NCI-H1436 treated with DMSO at 0.1 percent for 48 hours (cell line): Measurements from ENCODE around the gene GALNT13.

Source experiments
- DNase-seq: peaks from one replicate; lab custom pipeline; 2025; lab: John Stamatoyannopoulos, UW

The GALNT13 gene

DNA sequence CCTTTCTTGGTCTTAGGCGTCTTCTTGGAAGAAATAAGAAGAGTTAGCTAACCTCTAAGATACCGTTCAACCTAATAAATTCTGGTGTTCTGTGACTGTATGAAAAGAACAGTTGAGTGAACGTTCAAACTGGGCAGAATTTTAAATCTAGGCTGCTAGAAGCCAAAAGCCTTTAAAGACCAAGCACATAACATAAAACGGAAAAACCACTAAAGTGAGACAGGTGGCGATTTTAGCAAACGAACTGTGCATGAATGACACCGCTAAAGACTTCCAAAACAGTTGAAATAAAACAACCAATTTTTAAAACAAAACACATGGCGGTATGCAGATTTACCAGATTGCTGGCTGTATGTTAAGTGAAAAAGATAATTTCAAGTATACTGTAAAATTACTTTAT lies 73.1 kb downstream of the GALNT13 start:
- DNase-seq = no peak

DNA sequence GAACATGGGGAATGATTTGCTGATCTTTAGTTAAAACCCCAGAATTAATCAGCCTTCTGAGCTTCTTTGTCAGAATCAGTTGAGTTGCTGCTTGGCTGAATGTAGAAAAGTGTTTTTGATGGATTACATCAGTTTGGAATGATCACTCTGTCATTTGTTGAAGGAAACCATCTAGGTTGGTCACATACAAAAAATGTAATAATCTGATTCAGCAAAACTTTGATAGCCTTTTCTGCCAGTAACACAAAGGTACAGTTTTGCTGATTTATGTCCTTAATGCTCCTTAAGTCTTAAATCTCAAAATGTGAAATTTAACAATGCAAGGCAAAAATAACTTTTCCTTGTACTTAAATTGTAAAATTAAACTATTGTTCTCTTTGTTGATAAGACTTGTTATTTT lies 74.3 kb downstream of the GALNT13 start:
- no peak for DNase-seq

GRCh38 chr2:153953761-153954160 lies 82.0 kb downstream of the GALNT13 start:
- no peak for DNase-seq

DNA sequence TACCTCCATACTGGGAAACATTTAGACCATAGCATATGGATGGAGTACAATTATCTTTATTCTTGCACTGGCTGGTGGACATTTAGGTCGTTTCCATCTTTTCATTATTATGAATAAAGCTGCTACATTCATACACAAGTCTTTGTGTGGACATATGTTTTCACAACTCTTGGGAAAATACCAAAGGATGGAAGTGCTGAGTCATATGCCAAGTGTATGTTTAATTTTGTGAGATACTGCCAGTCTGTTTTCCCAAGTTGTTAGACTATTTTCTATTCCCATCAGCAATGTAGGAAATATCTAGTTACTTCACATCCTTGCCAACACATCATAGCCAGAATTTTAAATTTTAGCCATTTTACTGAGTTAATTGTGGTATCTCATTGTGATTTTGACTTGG lies 91.5 kb downstream of the GALNT13 start:
- DNase-seq = no peak

GRCh38 chr2:153967248-153967973 lies 95.7 kb downstream of the GALNT13 start:
- no peak for DNase-seq

DNA sequence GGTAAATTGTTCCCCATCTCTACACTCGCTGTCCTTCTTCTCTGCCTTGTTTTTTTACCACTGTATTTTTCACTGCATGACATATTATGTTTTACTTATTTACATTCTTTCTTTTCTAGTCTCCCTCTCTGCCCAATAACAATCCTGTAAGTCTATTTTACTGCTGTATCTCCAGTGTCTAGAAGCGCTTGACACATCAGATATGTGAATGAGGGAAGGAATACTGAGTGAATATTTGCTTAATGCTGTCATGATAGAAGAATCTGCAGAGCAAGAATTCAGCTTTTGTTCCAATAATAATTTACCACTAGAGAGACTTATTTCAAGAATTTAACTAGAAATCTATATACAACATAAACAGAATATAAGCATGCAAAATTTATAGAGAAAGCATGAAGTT lies 99.5 kb downstream of the GALNT13 start:
- no peak for DNase-seq

GRCh38 chr2:153971855-153972254 lies 100.1 kb downstream of the GALNT13 start:
- DNase-seq = no peak

- no peak for DNase-seq
Observed at GRCh38 chr2:153972412-153972811, 100.7 kb downstream of the GALNT13 start.

GRCh38 chr2:153986488-153987229 lies 114.9 kb downstream of the GALNT13 start:
- no peak for DNase-seq

DNA sequence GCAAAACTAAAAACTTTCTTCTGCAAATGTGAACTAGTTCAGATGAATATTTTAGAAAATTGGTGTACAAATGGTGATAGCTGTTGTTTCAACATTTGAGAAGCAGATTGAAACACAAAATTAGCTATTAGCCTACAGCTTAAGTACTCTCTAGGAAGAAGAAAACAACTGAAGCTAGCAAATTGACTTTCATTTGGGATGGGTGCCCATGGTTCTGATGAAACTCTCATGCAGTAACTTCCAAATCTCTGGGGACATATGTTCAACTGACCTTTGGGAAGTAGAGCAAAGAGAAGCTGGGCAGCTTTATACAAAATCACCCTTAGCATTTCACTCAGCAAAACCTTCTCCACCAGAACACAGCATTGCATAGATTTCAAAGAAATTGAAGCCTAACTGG lies 119.0 kb downstream of the GALNT13 start:
- DNase-seq = no peak

GRCh38 chr2:154013514-154013913 lies 141.8 kb downstream of the GALNT13 start:
- no peak for DNase-seq

DNA sequence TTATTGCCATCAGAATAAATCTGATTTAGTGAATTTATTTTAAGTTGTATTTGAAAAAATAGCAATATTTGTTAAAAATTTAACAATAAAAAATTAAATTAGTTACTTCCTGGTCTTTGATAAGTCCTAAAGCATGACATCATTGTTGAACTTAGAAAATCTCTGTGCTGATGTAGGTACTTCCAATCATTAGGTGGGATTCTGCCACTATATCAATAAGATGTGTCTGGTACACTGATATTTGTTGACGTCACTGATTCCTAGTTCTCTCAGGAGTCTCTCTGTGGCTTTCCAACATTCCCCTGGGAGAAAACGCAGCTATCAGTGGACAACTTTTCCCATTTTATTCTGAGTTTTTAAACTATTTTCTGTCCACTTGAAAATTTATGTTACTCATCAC lies 143.5 kb downstream of the GALNT13 start:
- no peak for DNase-seq

GRCh38 chr2:154029504-154029903 lies 157.8 kb downstream of the GALNT13 start:
- DNase-seq = no peak

GRCh38 chr2:154032220-154032619 lies 160.5 kb downstream of the GALNT13 start:
- DNase-seq = no peak

GRCh38 chr2:154046493-154046892 lies 174.8 kb downstream of the GALNT13 start:
- no peak for DNase-seq

DNA sequence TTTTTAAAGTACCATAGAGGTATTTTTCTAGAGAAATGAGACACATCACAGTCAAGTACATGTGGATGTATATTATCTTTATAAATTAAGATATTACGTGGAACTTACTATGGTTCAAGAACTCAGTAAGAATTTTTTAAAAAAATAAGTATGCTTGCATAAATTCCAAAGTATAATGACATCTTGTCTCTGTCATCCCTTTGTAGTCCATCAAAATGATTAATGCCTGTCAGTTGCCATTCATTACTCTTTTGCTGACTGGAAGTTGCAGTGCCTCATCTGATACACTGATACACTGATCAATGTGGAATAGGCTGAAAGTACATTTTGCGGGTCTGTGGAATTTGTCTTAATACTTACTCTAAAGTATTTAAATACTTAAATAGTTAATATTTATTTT lies 177.2 kb downstream of the GALNT13 start:
- DNase-seq = no peak

GRCh38 chr2:154049561-154049960 lies 177.8 kb downstream of the GALNT13 start:
- DNase-seq = no peak

DNA sequence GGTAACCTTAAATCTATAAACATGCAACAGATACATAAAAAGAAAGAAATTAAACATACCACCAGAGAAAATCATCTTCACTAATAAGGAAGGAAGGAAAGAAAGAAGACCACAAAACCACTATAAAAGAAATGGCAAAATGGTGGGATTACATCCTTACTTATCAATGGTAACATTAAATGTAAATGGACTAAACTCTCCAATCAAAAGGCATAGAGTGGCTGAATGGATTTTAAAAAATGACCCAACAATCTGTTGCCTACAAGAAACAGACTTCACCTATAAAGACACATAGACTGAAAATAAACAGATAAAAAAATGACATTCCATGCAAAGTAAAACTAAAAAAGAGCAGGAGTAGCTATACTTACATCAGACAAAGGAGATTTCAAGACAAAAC lies 195.4 kb downstream of the GALNT13 start:
- DNase-seq = no peak

- DNase-seq = no peak
Observed at GRCh38 chr2:154078926-154079325, 207.2 kb downstream of the GALNT13 start.

GRCh38 chr2:154092571-154092970 lies 220.8 kb downstream of the GALNT13 start:
- DNase-seq = no peak

DNA sequence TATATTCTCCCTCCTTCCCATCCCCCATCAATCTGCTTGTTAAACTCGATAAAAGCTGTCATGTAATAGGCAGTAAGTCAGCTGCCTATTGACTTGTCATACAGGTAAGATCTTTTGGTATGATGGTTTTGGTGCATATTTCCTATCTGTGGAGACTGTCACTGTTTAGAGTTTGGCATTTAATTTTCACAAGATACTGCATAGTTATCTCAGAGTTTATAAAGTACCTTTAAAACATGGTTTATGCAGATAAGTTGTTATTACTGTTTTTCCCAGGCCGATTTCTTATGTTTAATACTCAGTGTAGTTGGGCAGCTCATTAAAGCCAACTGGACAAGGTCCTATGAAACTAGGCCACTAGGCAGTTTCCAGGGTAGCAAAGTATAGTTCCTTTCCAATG lies 222.1 kb downstream of the GALNT13 start:
- DNase-seq = no peak

- no peak for DNase-seq
Observed at GRCh38 chr2:154097833-154098398, 226.2 kb downstream of the GALNT13 start.

DNA sequence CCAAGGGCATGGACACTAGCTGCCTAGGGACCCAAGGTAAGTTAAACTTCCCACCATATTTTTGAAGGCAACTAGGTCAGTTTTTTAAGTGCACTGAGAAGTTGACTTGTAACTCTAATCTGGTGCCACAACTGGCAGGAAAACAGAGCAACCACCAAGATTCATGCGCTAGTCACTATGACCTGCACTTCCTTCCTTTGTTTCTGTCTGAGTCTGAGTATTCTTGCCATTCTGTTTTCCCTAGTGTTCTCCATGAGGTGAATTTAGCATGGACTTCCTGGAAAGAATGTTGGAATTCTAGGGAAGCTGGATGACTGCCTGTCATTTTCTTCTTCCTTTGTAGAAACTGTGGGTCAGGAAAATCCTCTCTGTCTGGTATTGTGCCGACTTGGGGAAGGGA lies 249.0 kb downstream of the GALNT13 start:
- no peak for DNase-seq
